GM23338 (cell line): ENCODE measurements around the gene PDCD10. TPM values are rescaled to one million over a fixed set of nuclear protein-coding genes. Genes with fewer than 3 reads are reported as not detected.

Experiments
- ATAC-seq: fragments of 200-7000 bp; cut with Tn5 transposase; 3 replicates; pipeline ENCODE4 v1.9.1; 2020
- DNase-seq: peaks from one replicate; pipeline ENCODE4 v3.0.0-alpha.2; 2015; ENCODE audit warnings: low spot score
- H2AFZ ChIP-seq: fragments of 200-600 bp; sonication (generic); 2 replicates; pipeline ENCODE4 v1.8.0; 2016; ENCODE audit warnings: antibody characterized with exemption, mild to moderate bottlenecking, moderate library complexity
- H3F3A ChIP-seq: fragments of 200-600 bp; sonication (generic); replicated peaks from 2 replicates; pipeline ENCODE4 v1.8.0; 2017; ENCODE audit warnings: antibody characterized with exemption, mixed run types, low read depth
- H3K27ac ChIP-seq: fragments of 200-600 bp; sonication (generic); 2 replicates; pipeline ENCODE4 v1.6.1; 2016; ENCODE audit warnings: low read depth
- H3K27me3 ChIP-seq: fragments of 200-600 bp; sonication (generic); 2 replicates; pipeline ENCODE4 v1.8.0; 2016; ENCODE audit warnings: mild to moderate bottlenecking, mixed run types, moderate library complexity; ENCODE audit not compliant: insufficient read depth
- H3K36me3 ChIP-seq: fragments of 200-600 bp; sonication (generic); 2 replicates; pipeline ENCODE4 v1.8.0; 2016; ENCODE audit warnings: mild to moderate bottlenecking; ENCODE audit not compliant: insufficient read depth
- H3K4me1 ChIP-seq: fragments of 200-600 bp; sonication (generic); 2 replicates; pipeline ENCODE4 v1.8.0; 2016; ENCODE audit warnings: mild to moderate bottlenecking, moderate library complexity; ENCODE audit not compliant: insufficient read depth
- H3K4me2 ChIP-seq: fragments of 200-600 bp; sonication (generic); 2 replicates; pipeline ENCODE4 v1.7.1; 2017; ENCODE audit warnings: mixed run types
- H3K4me3 ChIP-seq: fragments of 200-600 bp; sonication (generic); 2 replicates; pipeline ENCODE4 v1.6.1; 2016; ENCODE audit warnings: mixed run types
- H3K79me2 ChIP-seq: fragments of 200-600 bp; sonication (generic); replicated peaks from 2 replicates; pipeline ENCODE4 v1.8.0; 2017; ENCODE audit warnings: mild to moderate bottlenecking; ENCODE audit not compliant: insufficient read depth
- H3K9me2 ChIP-seq: fragments of 200-600 bp; sonication (generic); 2 replicates; pipeline ENCODE4 v1.8.0; 2017; ENCODE audit not compliant: insufficient read depth
- H4K20me1 ChIP-seq: fragments of 200-600 bp; sonication (generic); replicated peaks from 2 replicates; pipeline ENCODE4 v1.8.0; 2017; ENCODE audit warnings: mild to moderate bottlenecking; ENCODE audit not compliant: insufficient read depth
- H3K27ac Mint-ChIP-seq: 2 replicates; pipeline ENCODE4 v1.8.0; 2020; ENCODE audit warnings: inconsistent platforms, mild to moderate bottlenecking, moderate library complexity, mixed read lengths
- H3K27me3 Mint-ChIP-seq: 3 replicates; pipeline ENCODE4 v1.8.0; 2022; ENCODE audit warnings: low read depth, mild to moderate bottlenecking, moderate library complexity, mixed read lengths, inconsistent platforms; ENCODE audit not compliant: insufficient read depth, poor library complexity
- H3K36me3 Mint-ChIP-seq: 3 replicates; pipeline ENCODE4 v1.8.0; 2021; ENCODE audit warnings: low read depth, mild to moderate bottlenecking, inconsistent platforms, moderate library complexity, mixed read lengths
- H3K4me1 Mint-ChIP-seq: 3 replicates; pipeline ENCODE4 v1.8.0; 2020; ENCODE audit warnings: mild to moderate bottlenecking, inconsistent platforms, mixed read lengths
- H3K4me3 Mint-ChIP-seq: 3 replicates; pipeline ENCODE4 v1.8.0; 2021; ENCODE audit warnings: moderate library complexity, mild to moderate bottlenecking, inconsistent platforms, mixed read lengths
- H3K9me3 Mint-ChIP-seq: 3 replicates; pipeline ENCODE4 v1.8.0; 2020; ENCODE audit warnings: moderate library complexity, mild to moderate bottlenecking, inconsistent platforms, mixed read lengths
- CTCF ChIP-seq, 2 experiments: fragments of 200-600 bp in 1 of 2; sonication (generic) in 1 of 2; conservative IDR thresholded peaks; 2 replicates each; pipeline versions ENCODE4 v1.5.1 to v1.6.1; 2016 to 2017; ENCODE audit warnings: antibody characterized with exemption in 2 of 2, low read depth in 2 of 2, mild to moderate bottlenecking in 2 of 2, moderate library complexity in 1 of 2
- JUNB ChIP-seq: IDR thresholded peaks from one replicate; pipeline ENCODE4 v1.6.1; 2016; ENCODE audit warnings: antibody characterized with exemption; ENCODE audit not compliant: unreplicated experiment
- NANOG ChIP-seq: IDR thresholded peaks from 2 replicates; pipeline ENCODE4 v1.6.1; 2016; ENCODE audit warnings: antibody characterized with exemption, borderline replicate concordance
- REST ChIP-seq: IDR thresholded peaks from one replicate; pipeline ENCODE4 v1.6.1; 2018; ENCODE audit warnings: antibody characterized with exemption; ENCODE audit not compliant: unreplicated experiment
- ZNF462 ChIP-seq: fragments of 250-450 bp; sonication (Bioruptor Pico); IDR thresholded peaks from 2 replicates; pipeline ENCODE4 v1.5.0; 2020; ENCODE audit warnings: mild to moderate bottlenecking, moderate library complexity
- polyA plus RNA-seq: library from polyadenylated mRNA; unstranded; fragments of >200 nt; fragmentation: Nextera tagmentation; extraction: Ambion mirVana; gene quantifications from 2 replicates; pipeline ENCODE4 v1.2.1, GENCODE V29; 2016
- total RNA-seq: library from RNA; depleted of rRNA; stranded (reverse); fragments of >200 nt; shearing (Covaris generic); gene quantifications from 2 replicates; pipeline ENCODE4 v1.2.3, GENCODE V29; 2014

Gene PDCD10
- total and polyA plus RNA-seq, 2 experiments from 2014 or later, result 95.2 to 125 TPM

- TF ChIP-seq REST, result no peak
Measured at GRCh38 chr3:167723025-167723512, 11.6 kb downstream of the PDCD10 start (continued).

- no peak overlapping the region for H3K4me2 ChIP-seq
- H4K20me1 ChIP-seq, result peaks cover 3% of the 10 kb centered on the region
- H2AFZ ChIP-seq, result no peak overlapping the region
- no peaks in the 10 kb centered on the region for H3K9me2 ChIP-seq
- no peak overlapping the region for H3K27ac ChIP-seq
- DNase-seq (no peak), ATAC-seq (no peak)
- TF ChIP-seq CTCF (conservative IDR thresholded peaks at IDR 0.05; ENCODE audit: low read depth in 2 of 2), result no peak
- Mint-ChIP-seq H3K36me3 (peaks cover 57% of the 10 kb centered on the region), H3K27ac (no peak overlapping the region), H3K27me3 (no peaks in the 10 kb centered on the region), H3K4me1 (peaks cover 19% of the 10 kb centered on the region), H3K4me3 (no peak overlapping the region), H3K9me3 (peaks cover 7% of the 10 kb centered on the region; the same call in 2 of the 3 replicates)
- H3K27me3 ChIP-seq, result no peaks in the 10 kb centered on the region
- H3F3A ChIP-seq, result no peaks in the 10 kb centered on the region
- H3K79me2 ChIP-seq, result peaks cover 98% of the 10 kb centered on the region
- peaks cover 18% of the 10 kb centered on the region for H3K36me3 ChIP-seq
- H3K4me3 ChIP-seq, result no peak overlapping the region
- H3K4me1 ChIP-seq, result peaks cover 7% of the 10 kb centered on the region
Measured at GRCh38 chr3:167718582-167718981, 16.1 kb downstream of the PDCD10 start.

- Mint-ChIP-seq H3K27ac (no peak overlapping the region), H3K4me1 (peaks cover 5% of the 10 kb centered on the region; the same call in 2 of the 3 replicates), H3K4me3 (no peak overlapping the region), H3K27me3 (no peaks in the 10 kb centered on the region), H3K36me3 (peaks cover 63% of the 10 kb centered on the region), H3K9me3 (peaks cover 7% of the 10 kb centered on the region; the same call in 2 of the 3 replicates)
- TF ChIP-seq NANOG (no peak), JUNB (no peak), ZNF462 (no peak)
- DNase-seq (no peak), ATAC-seq (no peak)
- H3K9me2 ChIP-seq, result no peaks in the 10 kb centered on the region
- H2AFZ ChIP-seq, result no peak overlapping the region
- H3K36me3 ChIP-seq, result peaks cover 15% of the 10 kb centered on the region
- H3K27ac ChIP-seq, result no peak overlapping the region
- H3K79me2 ChIP-seq, result peaks cover 98% of the 10 kb centered on the region
- H3K4me2 ChIP-seq, result no peak overlapping the region
- H3K4me3 ChIP-seq, result no peak overlapping the region
- no peaks in the 10 kb centered on the region for H3F3A ChIP-seq
- H3K4me1 ChIP-seq, result no peaks in the 10 kb centered on the region
- no peaks in the 10 kb centered on the region; the same call in 1 of the 2 replicates for H4K20me1 ChIP-seq
- H3K27me3 ChIP-seq, result no peaks in the 10 kb centered on the region
Measured at GRCh38 chr3:167716920-167717319, 17.8 kb downstream of the PDCD10 start.
